GM10266 (cell line): ENCODE measurements around the gene CITED4.

Experiments used
- DNase-seq: peaks from one replicate; pipeline ENCODE4 v3.0.0; 2012; ENCODE audit errors: extremely low spot score
- CTCF ChIP-seq: IDR thresholded peaks from 2 replicates; pipeline ENCODE4 v1.5.1; 2012; ENCODE audit warnings: mild to moderate bottlenecking, low read depth; ENCODE audit not compliant: control insufficient read depth, insufficient read depth; ENCODE audit errors: missing control alignments

CITED4 gene

DNA sequence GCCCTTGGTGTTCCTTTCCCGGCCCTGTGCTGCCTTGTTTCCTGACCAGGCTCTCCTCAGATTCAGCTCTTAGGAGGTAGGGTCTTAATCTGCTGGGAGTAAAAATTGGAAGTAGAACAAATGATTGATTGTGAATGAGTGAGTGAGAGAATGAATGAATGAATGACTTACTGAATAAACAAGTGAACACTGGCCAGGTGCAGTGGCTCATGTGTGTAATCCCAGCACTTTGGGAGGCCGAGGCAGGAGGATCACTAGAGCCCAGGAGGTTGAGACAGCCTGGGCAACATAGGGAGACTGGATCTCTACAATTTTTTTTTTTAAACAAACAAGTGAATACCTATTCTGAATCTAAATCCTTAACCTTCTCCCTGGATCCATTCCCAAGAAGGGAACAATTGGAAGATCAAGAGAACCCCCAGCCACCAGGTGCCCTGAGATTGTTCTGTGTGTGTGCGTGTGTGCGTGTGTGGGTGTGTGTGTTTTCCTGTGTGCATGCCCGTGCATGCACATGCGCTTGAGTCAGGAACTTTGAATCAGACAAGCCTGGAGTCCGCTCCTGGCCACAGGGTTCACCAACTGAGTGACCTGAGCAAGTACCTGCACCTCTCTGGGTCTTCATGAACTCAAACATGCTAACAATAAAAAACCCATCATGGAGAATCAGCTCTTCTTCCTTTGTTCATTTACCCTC lies 24.3 kb upstream of the CITED4 start:
- DNase-seq, result no peak
- TF ChIP-seq CTCF, result no peak

DNA sequence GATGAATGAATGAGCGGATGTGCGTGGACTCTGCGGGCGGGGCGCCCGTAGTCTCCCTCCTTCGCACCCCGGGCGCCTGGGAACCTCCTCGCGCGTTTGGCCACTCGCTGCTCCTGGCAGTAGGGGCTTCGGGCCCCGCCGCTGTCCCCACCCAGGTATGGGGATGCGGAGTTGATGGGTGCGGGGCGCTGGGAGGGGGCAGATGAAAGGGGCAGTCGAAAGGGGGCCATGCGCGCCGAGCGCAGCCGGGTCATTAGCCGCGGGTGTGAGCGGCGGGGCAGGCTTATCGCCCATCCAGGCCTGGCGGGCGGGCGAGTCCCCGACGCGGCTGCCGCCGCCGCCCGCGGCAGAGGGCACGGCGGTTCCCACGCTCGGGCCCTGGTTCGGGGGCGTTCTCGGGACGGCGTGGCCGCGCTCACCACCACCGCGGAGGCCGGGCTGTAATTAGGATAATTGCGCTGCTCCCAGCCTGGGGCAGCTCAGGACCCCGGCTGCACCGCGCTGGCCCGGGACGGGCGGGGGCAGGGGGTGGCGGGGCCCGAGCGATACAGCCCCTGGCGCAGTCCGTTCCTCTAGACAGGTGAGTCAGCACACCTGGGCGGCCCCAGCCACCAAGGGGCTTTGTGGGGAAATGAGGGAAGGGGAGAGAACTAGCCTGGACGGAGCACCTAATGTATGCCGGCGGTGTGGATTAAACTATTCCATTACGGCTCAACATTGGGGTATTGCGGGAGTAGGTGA lies 22.1 kb upstream of the CITED4 start:
- no peak for DNase-seq
- no peak for TF ChIP-seq CTCF

GRCh38 chr1:40880813-40881549 lies 18.8 kb upstream of the CITED4 start:
- no peak for DNase-seq
- no peak for TF ChIP-seq CTCF

GRCh38 chr1:40879482-40880175 lies 17.5 kb upstream of the CITED4 start:
- DNase-seq, result no peak
- TF ChIP-seq CTCF, result no peak

DNA sequence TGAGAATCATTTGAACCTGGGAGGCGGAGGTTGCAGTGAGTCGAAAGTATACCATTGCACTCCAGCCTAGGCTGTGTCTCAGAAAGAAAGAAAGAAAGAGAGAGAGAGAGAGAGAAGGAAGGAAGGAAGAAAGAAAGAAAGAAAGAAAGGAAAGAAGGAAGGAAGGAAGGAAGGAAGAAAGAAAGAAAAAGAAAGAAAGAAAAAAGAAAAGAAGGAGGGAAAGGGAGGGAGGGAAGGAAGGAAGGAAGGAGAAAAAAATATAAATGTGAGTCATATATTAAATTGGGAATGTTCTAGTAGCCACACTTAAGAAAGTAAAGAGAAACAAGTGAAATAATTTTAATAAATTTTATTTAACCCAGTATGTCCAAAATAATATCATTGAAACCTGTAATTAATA lies 16.7 kb upstream of the CITED4 start:
- DNase-seq, result no peak
- TF ChIP-seq CTCF, result no peak

DNA sequence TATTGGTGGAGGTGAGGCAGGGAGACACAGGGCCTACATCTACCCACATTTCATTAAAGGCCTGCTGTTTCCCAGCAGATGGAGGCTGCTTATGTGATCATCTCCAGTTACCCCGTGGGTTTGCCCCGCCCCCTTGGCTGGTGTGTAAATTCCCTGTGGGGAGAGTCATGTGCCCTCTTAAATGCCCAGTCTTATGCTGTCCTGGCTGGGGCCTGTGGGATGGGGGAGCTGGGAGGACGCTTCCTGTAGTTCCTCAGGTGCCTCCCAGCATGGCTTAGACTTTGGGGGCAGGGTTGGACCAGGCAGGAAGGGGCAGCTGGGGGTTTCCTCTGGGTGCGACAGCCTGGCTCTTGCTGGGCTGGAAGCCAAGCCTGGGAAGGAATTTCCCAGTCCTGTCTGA lies 15.5 kb upstream of the CITED4 start:
- TF ChIP-seq CTCF, result no peak
- DNase-seq, result no peak
